Left renal cortex interstitium (tissue), 4 donors: ENCODE results near the gene MSRB1. TPM values are rescaled to one million over a fixed set of nuclear protein-coding genes. Genes with fewer than 3 reads are reported as not detected.
"Not testable (repeated sequence)": the region's sequence is repeated elsewhere in the genome, so short reads cannot be mapped to it uniquely, and the experiment has no call there.

Experiments
- DNase-seq, 4 donors: peaks; one replicate each; pipeline ENCODE4 v3.0.0-alpha.2; 2013; ENCODE audit warnings: low read depth in 4 of 4, low spot score in 2 of 4, missing footprints in 1 of 4
- polyA plus RNA-seq, 4 donors: library from polyadenylated mRNA; unstranded; fragments of 120-200 nt; gene quantifications; one replicate each; pipeline ENCODE4 v1.2.1, GENCODE V29; 2013; ENCODE audit not compliant: insufficient read length in 4 of 4

Gene MSRB1
- polyA plus RNA-seq, 4 donors: 63.9 to 79.8 (median 72.1) TPM

- DNase-seq: no peak
These were observed 38.9 kb downstream of the MSRB1 start for GRCh38 chr16:1903845-1904840.

GRCh38 chr16:1903220-1903574, 39.8 kb downstream of the MSRB1 start:
- DNase-seq: no peak

- DNase-seq: no peak
These were observed 40.3 kb downstream of the MSRB1 start for GRCh38 chr16:1902547-1903219.

- DNase-seq: no peak
These were observed 42.6 kb downstream of the MSRB1 start for GRCh38 chr16:1900452-1900774.

DNA sequence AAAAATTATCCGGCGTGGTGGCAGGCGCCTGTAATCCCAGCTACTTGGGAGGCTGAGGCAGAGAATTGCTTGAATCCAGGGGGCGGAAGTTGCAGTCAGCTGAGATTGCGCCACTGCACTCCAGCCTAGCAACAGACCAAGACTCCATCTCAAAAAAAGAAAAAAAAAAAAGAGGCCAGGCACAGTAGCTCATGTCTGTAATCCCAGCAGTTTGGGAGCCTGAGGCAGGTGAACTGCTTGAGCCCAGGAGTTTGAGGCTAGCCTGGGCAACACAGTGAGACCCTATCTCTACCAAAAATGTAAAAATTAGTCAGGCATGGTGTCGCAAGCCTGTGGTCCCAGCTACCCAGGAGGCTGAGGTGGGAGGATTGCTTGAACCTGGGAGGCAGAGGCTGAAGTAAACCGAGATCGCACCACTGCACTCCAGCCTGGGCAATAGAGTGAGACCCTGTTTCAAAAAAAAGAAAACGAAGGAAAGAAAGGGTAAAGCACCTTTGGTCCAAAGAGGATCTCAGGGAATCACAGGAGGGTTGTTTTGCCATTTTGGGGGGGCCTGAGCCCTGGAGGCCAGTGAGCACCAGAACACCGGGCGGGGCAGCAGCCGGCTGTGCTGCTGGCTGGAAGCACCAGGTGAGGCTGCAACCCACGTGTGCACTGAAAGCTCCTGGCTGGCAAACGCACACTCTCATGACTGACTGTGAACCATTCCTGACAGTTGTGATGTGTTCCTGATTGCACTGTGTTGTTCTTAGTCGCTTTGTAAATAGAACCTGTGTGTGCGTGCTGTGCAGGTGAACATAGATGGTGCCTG, 43.2 kb downstream of the MSRB1 start:
- DNase-seq: no peak

DNA sequence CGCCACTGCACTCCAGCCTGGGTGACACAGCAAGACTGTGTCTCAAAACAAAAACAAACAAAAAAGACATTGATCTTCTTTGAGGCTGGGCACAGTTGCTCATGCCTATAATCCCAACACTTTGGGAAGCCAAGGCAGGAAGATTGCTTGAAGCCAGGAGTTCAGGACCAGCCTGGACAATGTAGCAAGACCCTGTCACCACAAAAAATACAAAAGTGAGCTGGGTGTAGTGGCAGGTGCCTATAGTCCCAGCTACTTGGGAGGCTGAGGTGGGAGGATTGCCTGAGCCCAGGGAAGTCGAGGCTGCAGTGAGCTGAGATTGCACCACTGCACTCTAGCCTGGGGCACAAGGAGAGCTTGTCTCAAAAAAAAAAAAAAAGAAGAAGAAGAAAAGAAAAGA, 45.3 kb downstream of the MSRB1 start:
- not testable (repeated sequence) for DNase-seq

DNA sequence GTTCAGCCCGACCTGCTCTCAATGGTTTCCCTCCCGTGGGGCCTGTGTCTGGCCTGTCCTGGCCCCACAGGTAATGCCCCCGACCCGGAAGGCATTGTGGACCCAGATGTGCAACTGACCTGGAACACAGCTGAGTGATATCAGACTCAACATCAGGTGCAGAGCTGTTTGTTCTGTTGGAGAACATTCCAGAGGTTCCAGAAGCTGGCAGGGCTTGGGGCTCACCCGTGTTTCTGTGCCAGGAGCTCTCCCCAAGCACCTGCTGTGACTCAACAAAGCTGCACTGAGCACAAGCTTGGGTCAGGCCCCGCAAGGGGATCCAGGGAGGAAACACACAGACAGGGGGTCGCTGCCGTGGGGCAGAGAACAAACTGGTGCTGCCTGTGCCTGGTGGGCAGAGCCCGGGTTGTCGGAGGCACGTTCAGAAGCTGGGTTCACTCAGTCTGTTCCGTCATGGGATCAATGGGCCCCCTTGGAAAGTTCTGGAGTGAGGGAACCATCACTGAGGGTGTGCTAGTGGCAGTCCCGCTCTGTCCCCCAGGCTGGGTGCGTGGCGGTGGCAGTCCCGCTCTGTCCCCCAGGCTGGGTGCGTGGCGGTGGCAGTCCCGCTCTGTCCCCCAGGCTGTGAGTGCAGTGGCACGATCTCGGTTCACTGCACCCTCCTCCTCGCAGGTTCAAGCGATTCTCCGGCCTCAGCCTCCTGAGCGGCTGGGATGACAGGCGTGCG, 46.9 kb downstream of the MSRB1 start:
- DNase-seq: no peak

DNA sequence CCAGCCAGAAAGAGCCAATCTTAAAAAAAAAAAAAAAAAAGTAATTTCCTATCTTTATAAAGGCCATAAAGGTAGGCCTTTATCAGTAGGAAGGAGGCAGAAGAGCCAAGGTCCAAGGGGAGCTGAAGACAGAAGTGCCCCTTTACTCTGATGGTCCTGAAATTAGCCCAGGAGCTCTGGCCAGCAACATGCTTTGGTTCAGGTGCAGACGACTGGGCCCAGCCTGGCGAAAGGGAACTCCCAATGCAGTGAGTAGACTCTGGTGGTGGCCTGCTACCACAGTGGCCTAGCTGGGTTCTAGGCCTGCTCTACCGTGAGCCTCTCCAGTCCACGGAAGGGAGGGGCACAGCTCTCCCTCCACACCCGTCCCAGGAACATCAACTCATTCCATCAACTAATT, 47.9 kb downstream of the MSRB1 start:
- no peak for DNase-seq

DNA sequence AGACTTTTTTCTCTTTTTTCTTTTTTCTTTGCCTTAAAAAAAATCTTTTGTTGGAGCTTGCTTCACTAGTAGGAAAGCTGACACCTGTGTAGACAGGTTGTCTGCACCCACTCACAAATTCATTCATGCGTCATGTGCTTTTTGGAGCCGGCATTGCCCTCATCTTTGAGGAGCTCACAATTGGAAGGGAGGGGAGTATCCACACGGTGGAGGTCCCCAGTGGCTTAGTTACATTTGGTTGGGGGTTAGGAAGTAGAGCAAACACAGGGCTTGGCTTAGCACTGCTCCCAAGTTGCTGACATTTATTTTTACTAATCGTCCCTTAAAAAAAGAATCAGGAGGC, 52.3 kb downstream of the MSRB1 start:
- DNase-seq: no peak

DNA sequence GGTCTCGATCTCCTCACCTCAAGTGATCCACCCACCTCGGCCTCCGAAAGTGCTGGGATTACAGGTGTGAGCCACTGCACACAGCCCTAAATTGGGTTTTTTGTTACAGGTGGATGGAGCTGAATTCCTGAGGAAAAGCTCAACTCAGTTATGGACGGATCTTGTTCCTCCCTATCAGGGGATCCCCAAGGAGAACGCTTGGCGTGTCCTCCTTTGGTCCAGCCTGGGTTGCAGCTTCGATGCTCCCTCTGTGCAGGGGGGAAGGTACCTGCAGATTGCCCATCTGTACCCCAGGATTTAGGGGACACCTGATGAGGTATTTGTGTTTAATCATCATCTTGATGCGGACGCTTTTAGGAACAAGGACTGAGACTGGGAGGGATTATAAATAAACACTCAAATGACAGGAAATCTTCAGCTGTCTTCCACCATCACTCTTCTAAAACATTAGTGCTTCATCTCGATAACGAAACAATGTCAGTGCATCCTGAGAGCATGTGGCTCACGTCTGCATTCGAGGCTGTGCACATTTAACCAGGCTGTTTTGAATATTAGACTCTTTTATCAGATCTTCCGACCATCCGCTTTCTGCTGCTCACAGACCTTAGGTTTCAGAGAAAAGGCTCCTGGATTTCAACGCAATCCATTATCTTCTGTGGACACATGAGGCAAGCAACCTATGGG, 52.8 kb downstream of the MSRB1 start:
- no peak for DNase-seq

Other genes with a start within 250 kb of the MSRB1 start
- gene MAPK8IP3, start 237.0 kb downstream of the MSRB1 start, polyA plus RNA-seq: 10 to 100 TPM; 33.4 to 90.6 (median 58.4) TPM
- gene NME3, start 171.7 kb downstream of the MSRB1 start, polyA plus RNA-seq: 10 to 100 TPM; 23.1 to 46.8 (median 37.7) TPM
- gene EME2, start 170.4 kb downstream of the MSRB1 start, polyA plus RNA-seq: 10 to 100 TPM in 2 of 4 donors, 1 to 10 TPM in 2; 5.4 to 16.4 (median 10.5) TPM
- 100 to 1,000 TPM in 1 of 4 donors, 10 to 100 TPM in 3; 60.4 to 103 (median 78.1) TPM for gene MRPS34, start 170.1 kb downstream of the MSRB1 start, polyA plus RNA-seq
- gene SPSB3, start 160.6 kb downstream of the MSRB1 start, polyA plus RNA-seq: 10 to 100 TPM; 31.6 to 56.5 (median 48.5) TPM
- gene NUBP2, start 160.2 kb downstream of the MSRB1 start, polyA plus RNA-seq: 10 to 100 TPM; 35.4 to 69.3 (median 56.4) TPM
- gene IGFALS, start 149.5 kb downstream of the MSRB1 start, polyA plus RNA-seq: 1 to 10 TPM; 2.4 to 4.3 (median 3.4) TPM
- 10 to 100 TPM; 38.0 to 56.2 (median 49.5) TPM for gene HAGH, start 116.4 kb downstream of the MSRB1 start, polyA plus RNA-seq
- gene FAHD1, start 116.0 kb downstream of the MSRB1 start, polyA plus RNA-seq: 10 to 100 TPM; 39.8 to 49.5 (median 44.9) TPM
- gene MEIOB, start 71.0 kb downstream of the MSRB1 start, polyA plus RNA-seq: 1 to 10 TPM in 2 of 4 donors, under 1 TPM in 2; 0.47 to 2.7 (median 1.0) TPM
- gene HS3ST6, start 24.8 kb downstream of the MSRB1 start, polyA plus RNA-seq: under 1 TPM; 0.21 to 0.55 (median 0.35) TPM
- under 1 TPM; 0.11 to 0.28 (median 0.15) TPM for gene RPL3L, start 11.5 kb upstream of the MSRB1 start, polyA plus RNA-seq
- gene NDUFB10, start 16.3 kb upstream of the MSRB1 start, polyA plus RNA-seq: 100 to 1,000 TPM; 129 to 144 (median 136) TPM
- gene RPS2, start 21.6 kb upstream of the MSRB1 start, polyA plus RNA-seq: 1,000 to 10,000 TPM; 1,679 to 2,513 (median 2,183) TPM
- gene RNF151, start 23.7 kb upstream of the MSRB1 start, polyA plus RNA-seq: not detected
- 10 to 100 TPM; 27.8 to 49.6 (median 41.1) TPM for gene TBL3, start 28.9 kb upstream of the MSRB1 start, polyA plus RNA-seq
- gene NOXO1, start 38.3 kb upstream of the MSRB1 start, polyA plus RNA-seq: 1 to 10 TPM in 2 of 4 donors, under 1 TPM in 2; 0.40 to 2.0 (median 1.1) TPM
- 10 to 100 TPM; 20.1 to 31.6 (median 28.5) TPM for gene GFER, start 41.0 kb upstream of the MSRB1 start, polyA plus RNA-seq
- gene SYNGR3, start 46.8 kb upstream of the MSRB1 start, polyA plus RNA-seq: 1 to 10 TPM; 1.8 to 2.4 (median 1.9) TPM
- gene ZNF598, start 66.6 kb upstream of the MSRB1 start, polyA plus RNA-seq: 10 to 100 TPM; 13.8 to 30.8 (median 26.6) TPM
- 10 to 100 TPM in 2 of 4 donors, 1 to 10 TPM in 2; 3.0 to 16.3 (median 9.7) TPM for gene NPW, start 76.6 kb upstream of the MSRB1 start, polyA plus RNA-seq
- 100 to 1,000 TPM; 103 to 184 (median 146) TPM for gene NHERF2, start 83.7 kb upstream of the MSRB1 start, polyA plus RNA-seq
- gene NTHL1, start 104.6 kb upstream of the MSRB1 start, polyA plus RNA-seq: 10 to 100 TPM; 15.4 to 29.1 (median 25.3) TPM
- 100 to 1,000 TPM; 104 to 188 (median 148) TPM for gene TSC2, start 104.8 kb upstream of the MSRB1 start, polyA plus RNA-seq
- gene PKD1, start 192.7 kb upstream of the MSRB1 start, polyA plus RNA-seq: 100 to 1,000 TPM in 2 of 4 donors, 10 to 100 TPM in 2; 48.3 to 128 (median 95.9) TPM
- gene RAB26, start 205.4 kb upstream of the MSRB1 start, polyA plus RNA-seq: 1 to 10 TPM; 2.5 to 4.6 (median 3.1) TPM
- gene TRAF7, start 212.6 kb upstream of the MSRB1 start, polyA plus RNA-seq: 10 to 100 TPM; 42.9 to 63.3 (median 55.5) TPM